ENCODE measurements around the gene PTPN20.
"Not testable (repeated sequence)": the region's sequence is repeated elsewhere in the genome, so short reads cannot be mapped to it uniquely, and the experiment has no call there.

The PTPN20 gene

GRCh38 chr10:46911144-46911876 is at the start of gene PTPN20:
PTPN20 (plus strand) TSS chr10:46911428; CDS start chr10:46932500, 21,072 bp downstream.
- DNase-seq (ENCODE audit: low read depth); H3K4me3 ChIP-seq (ENCODE audit: low read length): not testable (repeated sequence)

GRCh38 chr10:46869716-46870115 is 41.5 kb upstream of the PTPN20 start:
- H3K4me3 ChIP-seq (ENCODE audit: low read length); DNase-seq (ENCODE audit: low read depth): not testable (repeated sequence)

- not testable (repeated sequence) for DNase-seq (ENCODE audit: low read depth); H3K4me3 ChIP-seq (ENCODE audit: low read length)
Measured at GRCh38 chr10:46871583-46871982, 39.6 kb upstream of the PTPN20 start.

- not testable (repeated sequence) for DNase-seq (ENCODE audit: low read depth); H3K4me3 ChIP-seq (ENCODE audit: low read length)
Measured at GRCh38 chr10:46875304-46875703, 35.9 kb upstream of the PTPN20 start.

GRCh38 chr10:46876773-46877172 is 34.5 kb upstream of the PTPN20 start:
- not testable (repeated sequence) for DNase-seq (ENCODE audit: low read depth); H3K4me3 ChIP-seq (ENCODE audit: low read length)

- DNase-seq (ENCODE audit: low read depth); H3K4me3 ChIP-seq (ENCODE audit: low read length): not testable (repeated sequence)
Measured at GRCh38 chr10:46878761-46879160, 32.5 kb upstream of the PTPN20 start.

GRCh38 chr10:46890813-46891611 is 20.2 kb upstream of the PTPN20 start:
- DNase-seq (ENCODE audit: low read depth); H3K4me3 ChIP-seq (ENCODE audit: low read length): not testable (repeated sequence)

GRCh38 chr10:46896762-46897692 is 14.2 kb upstream of the PTPN20 start:
- H3K4me3 ChIP-seq (ENCODE audit: low read length); DNase-seq (ENCODE audit: low read depth): not testable (repeated sequence)

GRCh38 chr10:46901247-46901646 is 10.0 kb upstream of the PTPN20 start:
- DNase-seq (ENCODE audit: low read depth); H3K4me3 ChIP-seq (ENCODE audit: low read length): not testable (repeated sequence)

GRCh38 chr10:46903874-46904273 is 7.4 kb upstream of the PTPN20 start:
- DNase-seq (ENCODE audit: low read depth); H3K4me3 ChIP-seq (ENCODE audit: low read length): not testable (repeated sequence)

- not testable (repeated sequence) for H3K4me3 ChIP-seq (ENCODE audit: low read length); DNase-seq (ENCODE audit: low read depth)
Measured at GRCh38 chr10:46906359-46906758, 4.9 kb upstream of the PTPN20 start.

- not testable (repeated sequence) for DNase-seq (ENCODE audit: low read depth); H3K4me3 ChIP-seq (ENCODE audit: low read length)
Measured at GRCh38 chr10:46907185-46908117, 3.8 kb upstream of the PTPN20 start.

- DNase-seq (ENCODE audit: low read depth); H3K4me3 ChIP-seq (ENCODE audit: low read length): not testable (repeated sequence)
Measured at GRCh38 chr10:46922498-46922897, 11.3 kb downstream of the PTPN20 start.

- H3K4me3 ChIP-seq (ENCODE audit: low read length); DNase-seq (ENCODE audit: low read depth): not testable (repeated sequence)
Measured at GRCh38 chr10:46925156-46925555, 13.9 kb downstream of the PTPN20 start.
